IMR-90 (cell line): ENCODE results near the gene CDC25B. TPM values are rescaled to one million over a fixed set of nuclear protein-coding genes. Genes with fewer than 3 reads are reported as not detected.
A peak's percentile ranks its signal among the peaks of the same experiment; 100 is the strongest.

Experiments used
- ATAC-seq: fragments of 200-7000 bp; cut with Tn5 transposase; 2 replicates; pipeline ENCODE4 v1.9.1; 2020; ENCODE audit warnings: low read depth, mild to moderate bottlenecking, moderate library complexity
- BruUV-seq: library from RNA; stranded (reverse); fragments of 400-500 nt; replicated peaks from 2 replicates; lab custom pipeline; 2021; lab: Mats Ljungman, UMichigan
- CTCF ChIA-PET: fragments of 300-600 bp; formaldehyde crosslinking; extraction: SDS; loops from one replicate; lab custom pipeline; 2021; ENCODE audit warnings: antibody characterized with exemption; lab: Yijun Ruan, JAX
- POLR2A ChIA-PET: fragments of 300-600 bp; sonication (Branson Sonifier 250); formaldehyde crosslinking; loops from one replicate; lab custom pipeline; 2022; ENCODE audit warnings: antibody characterized with exemption; ENCODE audit not compliant: unreplicated experiment; lab: Charles Lee
- DNase-seq: peaks from one replicate; pipeline ENCODE4 v3.0.0; 2013
- H2AFZ ChIP-seq: replicated peaks from 2 replicates; pipeline ENCODE3; 2013; ENCODE audit warnings: low read length, mild to moderate bottlenecking; ENCODE audit not compliant: poor library complexity
- H2AK5ac ChIP-seq: 2 replicates; pipeline ENCODE4 v1.6.1; 2013; ENCODE audit warnings: low read depth, low read length, inconsistent platforms
- H2AK9ac ChIP-seq: replicated peaks from 2 replicates; pipeline ENCODE3; 2013; ENCODE audit warnings: mild to moderate bottlenecking, low read depth, low read length, moderate library complexity; ENCODE audit not compliant: poor library complexity
- H2BK120ac ChIP-seq: 2 replicates; pipeline ENCODE4 v1.6.1; 2013; ENCODE audit warnings: low read depth, low read length, inconsistent platforms
- H2BK15ac ChIP-seq: 3 replicates; pipeline ENCODE4 v1.6.1; 2013; ENCODE audit warnings: low read depth, low read length, inconsistent platforms
- H2BK20ac ChIP-seq: 2 replicates; pipeline ENCODE4 v1.6.1; 2013; ENCODE audit warnings: low read depth, mild to moderate bottlenecking, inconsistent platforms, low read length, moderate library complexity
- H2BK5ac ChIP-seq: 2 replicates; pipeline ENCODE4 v1.6.1; 2013; ENCODE audit warnings: mild to moderate bottlenecking, low read depth, low read length, inconsistent platforms; ENCODE audit not compliant: poor library complexity, severe bottlenecking
- H3K14ac ChIP-seq: replicated peaks from 2 replicates; pipeline ENCODE4 v1.6.1; 2013; ENCODE audit warnings: low read depth, low read length, inconsistent platforms
- H3K18ac ChIP-seq: 2 replicates; pipeline ENCODE4 v1.6.1; 2013; ENCODE audit warnings: low read depth, low read length, control low read depth
- H3K23ac ChIP-seq: 2 replicates; pipeline ENCODE4 v1.6.1; 2013; ENCODE audit warnings: low read depth, low read length, inconsistent platforms
- H3K27ac ChIP-seq: 2 replicates; pipeline ENCODE4 v1.5.1; 2013; ENCODE audit warnings: mild to moderate bottlenecking, control low read depth, low read length; ENCODE audit not compliant: insufficient read depth
- H3K27me3 ChIP-seq: 2 replicates; pipeline ENCODE4 v1.6.1; 2013; ENCODE audit warnings: low read length; ENCODE audit not compliant: control insufficient read depth, insufficient read depth
- H3K36me3 ChIP-seq: 2 replicates; pipeline ENCODE4 v1.6.1; 2013; ENCODE audit warnings: low read length, mixed read lengths; ENCODE audit not compliant: control insufficient read depth, insufficient read depth
- H3K4ac ChIP-seq: 2 replicates; pipeline ENCODE4 v1.6.1; 2013; ENCODE audit warnings: low read depth, low read length, inconsistent platforms
- H3K4me1 ChIP-seq: 2 replicates; pipeline ENCODE4 v1.6.1; 2013; ENCODE audit warnings: low read length, mixed read lengths; ENCODE audit not compliant: control insufficient read depth, insufficient read depth
- H3K4me2 ChIP-seq: 2 replicates; pipeline ENCODE4 v1.6.1; 2013; ENCODE audit warnings: low read depth, mild to moderate bottlenecking, control low read depth, low read length, moderate library complexity
- H3K4me3 ChIP-seq: 2 replicates; pipeline ENCODE4 v1.5.1; 2013; ENCODE audit warnings: low read depth, mild to moderate bottlenecking, control low read depth, low read length, moderate library complexity; ENCODE audit not compliant: insufficient read depth
- H3K56ac ChIP-seq: 2 replicates; pipeline ENCODE4 v1.6.1; 2013; ENCODE audit warnings: low read length, inconsistent platforms; ENCODE audit not compliant: insufficient read depth; ENCODE audit errors: extremely low read depth
- H3K79me1 ChIP-seq, 2 experiments: 2 replicates each; pipeline ENCODE4 v1.6.1; 2013; ENCODE audit warnings: low read length in 2 of 2, inconsistent platforms in 1 of 2, low read depth in 1 of 2
- H3K9ac ChIP-seq: 2 replicates; pipeline ENCODE4 v1.6.1; 2013; ENCODE audit warnings: low read depth, low read length, control low read depth
- H3K9me1 ChIP-seq: 2 replicates; pipeline ENCODE4 v1.6.1; 2013; ENCODE audit warnings: low read length, inconsistent platforms; ENCODE audit not compliant: insufficient read depth
- H3K9me3 ChIP-seq: 2 replicates; pipeline ENCODE4 v1.6.1; 2013; ENCODE audit warnings: low read length; ENCODE audit not compliant: control insufficient read depth, insufficient read depth
- H4K20me1 ChIP-seq: 2 replicates; pipeline ENCODE4 v1.6.1; 2013; ENCODE audit warnings: low read length, inconsistent platforms; ENCODE audit not compliant: insufficient read depth
- H4K5ac ChIP-seq: 2 replicates; pipeline ENCODE4 v1.6.1; 2013; ENCODE audit warnings: mild to moderate bottlenecking, low read depth, low read length, control low read depth
- H4K8ac ChIP-seq, 2 experiments: 2 replicates each; pipeline ENCODE4 v1.6.1; 2013; ENCODE audit warnings: low read depth in 2 of 2, low read length in 2 of 2, control low read depth in 1 of 2, inconsistent platforms in 1 of 2
- H4K91ac ChIP-seq: 2 replicates; pipeline ENCODE4 v1.6.1; 2013; ENCODE audit warnings: low read depth, low read length, inconsistent platforms; ENCODE audit not compliant: insufficient read depth
- CEBPB ChIP-seq: IDR thresholded peaks from 2 replicates; pipeline ENCODE4 v1.6.1; 2012; ENCODE audit warnings: low read depth, low read length, improper control_type of control experiment
- NFE2L2 ChIP-seq: fragments of 150-350 bp; IDR thresholded peaks from 2 replicates; pipeline ENCODE4 v1.6.1; 2016; ENCODE audit warnings: low read depth, mild to moderate bottlenecking, low read length
- POLR2A ChIP-seq: IDR thresholded peaks from 2 replicates; pipeline ENCODE4 v1.6.1; 2012; ENCODE audit warnings: mild to moderate bottlenecking, low read depth, low read length
- RAD21 ChIP-seq: IDR thresholded peaks from 2 replicates; pipeline ENCODE4 v1.6.1; 2012; ENCODE audit warnings: low read length, improper control_type of control experiment
- RFX5 ChIP-seq: IDR thresholded peaks from 2 replicates; pipeline ENCODE4 v1.8.0; 2012; ENCODE audit warnings: low read depth, mild to moderate bottlenecking, low read length, moderate library complexity
- WGBS, 2 experiments: methylation state at CpG; one replicate each; pipeline versions ENCODE4 v1.1.5 to v1.1.7; 2013; ENCODE audit warnings: missing lambda C conversion rate in 2 of 2; ENCODE audit not compliant: insufficient read length in 1 of 2; ENCODE audit errors: extremely low coverage in 2 of 2; 5-methylcytosine and 5-hydroxymethylcytosine counted together
- dilution Hi-C: fragments of 300-500 bp; cut with HindIII; formaldehyde crosslinking; loops from one replicate; pipeline ENCODE4 v1.14.3; 2018; ENCODE audit warnings: low sequenced_read_pairs; ENCODE audit not compliant: unreplicated experiment
- in situ Hi-C: fragments of 300-500 bp; cut with MboI; formaldehyde crosslinking; loops from 3 replicates; pipeline ENCODE4 v1.14.3; 2019; ENCODE audit warnings: low sequenced_read_pairs, inconsistent platforms, mixed read lengths
- intact Hi-C: fragments of 100-400 bp; cut with micrococcal nuclease; formaldehyde crosslinking; loops from 2 replicates; pipeline ENCODE4 v1.10.0; 2022
- polyA plus RNA-seq, 3 experiments: library from polyadenylated mRNA; depleted of rRNA; stranded (reverse); fragments of >200 nt; gene quantifications; 2 replicates each; pipeline ENCODE4 v1.2.3, GENCODE V29; 2012; ENCODE audit warnings: low replicate concordance in 1 of 3
- total RNA-seq: library from RNA; depleted of rRNA; stranded (reverse); fragments of >200 nt; gene quantifications from 2 replicates; pipeline ENCODE4 v1.2.3, GENCODE V29; 2012
- TF ChIP-seq, protein P1 (sequence below): fragments of 150-350 bp; IDR thresholded peaks from 2 replicates; pipeline ENCODE4 v1.6.1; 2016; ENCODE audit warnings: low read depth, mild to moderate bottlenecking, low read length, moderate library complexity, borderline replicate concordance
- TF ChIP-seq, protein P2 (sequence below): fragments of 150-350 bp; IDR thresholded peaks from 2 replicates; pipeline ENCODE4 v1.6.1; 2017; ENCODE audit warnings: mild to moderate bottlenecking, antibody characterized with exemption, low read length, low read depth

Gene CDC25B
- total and polyA plus RNA-seq, 2 of the 4 experiments (the other 2 are of a cell fraction), result 14.5 to 50.5 TPM

DNA sequence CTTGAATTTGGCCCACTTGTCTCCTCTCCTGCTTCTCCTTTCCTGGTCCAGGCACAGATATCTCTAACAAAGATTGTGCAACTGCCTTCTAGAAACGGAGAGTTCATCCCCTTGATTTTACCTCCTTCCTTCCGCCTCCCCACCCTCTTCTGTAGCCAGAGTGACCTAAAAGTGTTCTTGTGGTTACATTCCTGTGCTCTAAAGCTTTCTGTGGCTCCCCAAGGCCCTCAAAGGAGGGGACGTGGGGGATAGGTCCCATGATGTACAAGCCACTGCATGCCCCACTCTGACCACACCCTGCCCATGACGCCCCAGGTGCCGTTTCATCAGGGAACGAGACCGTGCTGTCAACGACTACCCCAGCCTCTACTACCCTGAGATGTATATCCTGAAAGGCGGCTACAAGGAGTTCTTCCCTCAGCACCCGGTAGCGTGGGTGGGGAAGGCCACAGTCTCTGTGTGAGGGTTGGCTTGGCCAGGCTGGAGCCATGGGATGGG is 8.2 kb downstream of the CDC25B start:
- ATAC-seq (no peak), DNase-seq (no peak)
- 100% methylated on average over 3 of the region's 11 CpGs; no CpG with 5 or more reads in 1 of the 2 experiments for WGBS, 2 experiments
- Histone ChIP-seq H4K20me1 (no peaks in the 10 kb centered on the region), H3K4me1 (peaks cover 31% of the 10 kb centered on the region), H3K36me3 (peaks cover 64% of the 10 kb centered on the region), H2AK5ac (peak overlapping the region; percentile 4; the same call in 1 of the 2 replicates), H3K9ac (no peak overlapping the region), H2BK15ac (0 out of 3 replicates have a peak overlapping the region, but pooled peaks have one; percentile 51), H3K4me2 (no peak overlapping the region), H4K5ac (no peak overlapping the region), H4K91ac (peak overlapping the region; percentile 51; the same call in 1 of the 2 replicates), H2BK5ac (peak overlapping the region; percentile 29), H3K56ac (no peak overlapping the region), H3K18ac (no peak overlapping the region), H3K14ac (no peak overlapping the region), H2BK120ac (peak overlapping the region; percentile 51), H3K4me3 (no peak overlapping the region), H2BK20ac (peak overlapping the region; percentile 52; the same call in 1 of the 2 replicates), H2AFZ (no peak overlapping the region), H3K27me3 (no peaks in the 10 kb centered on the region), H3K79me1 (peaks cover 19 to 86% of the 10 kb centered on the region in 2 experiments), H3K4ac (peak overlapping the region; percentile 56; the same call in 1 of the 2 replicates), H3K23ac (no peak overlapping the region), H3K9me1 (peaks cover 32% of the 10 kb centered on the region), H4K8ac (no peak overlapping the region), H2AK9ac (peak overlapping the region; percentile 86), H3K9me3 (no peaks in the 10 kb centered on the region), H3K27ac (peak overlapping the region; percentile 18; the same call in 1 of the 2 replicates)
- dilution Hi-C loops, result no loop called here
- intact Hi-C loops, result no loop called here
- CTCF ChIA-PET, result interaction anchor here (1.3 kb wide), 1 partner anchor 14 kb away, joined by 4 read pairs; no protein-coding TSS in a partner anchor
- POLR2A ChIA-PET, result no interaction called here
- in situ Hi-C loops, result no loop called here
- TF ChIP-seq, protein P1, sequence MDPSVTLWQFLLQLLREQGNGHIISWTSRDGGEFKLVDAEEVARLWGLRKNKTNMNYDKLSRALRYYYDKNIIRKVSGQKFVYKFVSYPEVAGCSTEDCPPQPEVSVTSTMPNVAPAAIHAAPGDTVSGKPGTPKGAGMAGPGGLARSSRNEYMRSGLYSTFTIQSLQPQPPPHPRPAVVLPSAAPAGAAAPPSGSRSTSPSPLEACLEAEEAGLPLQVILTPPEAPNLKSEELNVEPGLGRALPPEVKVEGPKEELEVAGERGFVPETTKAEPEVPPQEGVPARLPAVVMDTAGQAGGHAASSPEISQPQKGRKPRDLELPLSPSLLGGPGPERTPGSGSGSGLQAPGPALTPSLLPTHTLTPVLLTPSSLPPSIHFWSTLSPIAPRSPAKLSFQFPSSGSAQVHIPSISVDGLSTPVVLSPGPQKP, result no peak
- TF ChIP-seq RAD21 (no peak), RFX5 (no peak), CEBPB (peak; percentile 50), NFE2L2 (no peak), POLR2A (no peak)
- TF ChIP-seq, protein P2, sequence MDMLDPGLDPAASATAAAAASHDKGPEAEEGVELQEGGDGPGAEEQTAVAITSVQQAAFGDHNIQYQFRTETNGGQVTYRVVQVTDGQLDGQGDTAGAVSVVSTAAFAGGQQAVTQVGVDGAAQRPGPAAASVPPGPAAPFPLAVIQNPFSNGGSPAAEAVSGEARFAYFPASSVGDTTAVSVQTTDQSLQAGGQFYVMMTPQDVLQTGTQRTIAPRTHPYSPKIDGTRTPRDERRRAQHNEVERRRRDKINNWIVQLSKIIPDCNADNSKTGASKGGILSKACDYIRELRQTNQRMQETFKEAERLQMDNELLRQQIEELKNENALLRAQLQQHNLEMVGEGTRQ, result no peak
- no TSS peak for BruUV-seq
